ENCODE measurements around the gene ACOT7. TPM values are rescaled to one million over a fixed set of nuclear protein-coding genes. Genes with fewer than 3 reads are reported as not detected.

Gene ACOT7
- total RNA-seq, 2 experiments from 2014 or later, result 97.0 to 102 TPM

- ChIA-PET POLR2A (interaction anchor here (0.9 kb wide), 1 partner anchor 9 kb away, joined by 3 read pairs; no protein-coding TSS in a partner anchor), CTCF (interaction anchor here (1.4 to 1.6 kb wide), 2 partner anchors 21 to 138 kb away, joined by 4 to 8 read pairs; no protein-coding TSS in a partner anchor)
- H3K4me3 Mint-ChIP-seq, result no peak overlapping the region
- H3K27ac Mint-ChIP-seq, result peak overlapping the region; percentile 20
- DNase-seq (no peak), ATAC-seq (no peak)
- H3K27me3 Mint-ChIP-seq (ENCODE audit: low read depth), result no peaks in the 10 kb centered on the region
- H3K36me3 Mint-ChIP-seq (ENCODE audit: low read depth), result no peaks in the 10 kb centered on the region
- peaks cover 9% of the 10 kb centered on the region for H3K4me1 Mint-ChIP-seq (ENCODE audit: low read depth)
- H3K9me3 Mint-ChIP-seq (ENCODE audit: insufficient read depth), result no peaks in the 10 kb centered on the region
These were observed 125.8 kb downstream of the ACOT7 start for GRCh38 chr1:6267686-6268322.

GRCh38 chr1:6266641-6267040 lies 126.9 kb downstream of the ACOT7 start:
- POLR2A ChIA-PET, result interaction anchor here (0.9 kb wide), 1 partner anchor 8 kb away, joined by 3 read pairs; no protein-coding TSS in a partner anchor
- Mint-ChIP-seq H3K9me3 (ENCODE audit: insufficient read depth) (no peaks in the 10 kb centered on the region), H3K27me3 (ENCODE audit: low read depth) (peaks cover 5% of the 10 kb centered on the region), H3K4me1 (ENCODE audit: low read depth) (peaks cover 14% of the 10 kb centered on the region), H3K4me3 (no peak overlapping the region), H3K36me3 (ENCODE audit: low read depth) (no peaks in the 10 kb centered on the region), H3K27ac (no peak overlapping the region)
- DNase-seq (no peak), ATAC-seq (no peak)
- CTCF ChIA-PET, result no interaction called here

- POLR2A ChIA-PET, result no interaction called here
- Mint-ChIP-seq H3K4me3 (no peak overlapping the region), H3K9me3 (ENCODE audit: insufficient read depth) (no peaks in the 10 kb centered on the region), H3K4me1 (ENCODE audit: low read depth) (peaks cover 14% of the 10 kb centered on the region), H3K27me3 (ENCODE audit: low read depth) (peaks cover 8% of the 10 kb centered on the region), H3K36me3 (ENCODE audit: low read depth) (no peaks in the 10 kb centered on the region), H3K27ac (no peak overlapping the region)
- CTCF ChIA-PET, result interaction anchor here (1.0 kb wide), 1 partner anchor 60 kb away, joined by 4 read pairs; no protein-coding TSS in a partner anchor
- ATAC-seq (no peak), DNase-seq (no peak)
These were observed 128.4 kb downstream of the ACOT7 start for GRCh38 chr1:6265151-6265550.

- POLR2A ChIA-PET, result no interaction called here
- Mint-ChIP-seq H3K36me3 (ENCODE audit: low read depth) (no peaks in the 10 kb centered on the region), H3K4me3 (no peak overlapping the region), H3K27ac (no peak overlapping the region), H3K9me3 (ENCODE audit: insufficient read depth) (no peaks in the 10 kb centered on the region), H3K4me1 (ENCODE audit: low read depth) (peaks cover 16% of the 10 kb centered on the region), H3K27me3 (ENCODE audit: low read depth) (peaks cover 12% of the 10 kb centered on the region)
- CTCF ChIA-PET, result interaction anchor here (1.4 kb wide), 1 partner anchor 17 kb away, joined by 4 read pairs; no protein-coding TSS in a partner anchor
- no peak for DNase-seq
- ATAC-seq, result no peak
These were observed 129.9 kb downstream of the ACOT7 start for GRCh38 chr1:6263716-6264115.

GRCh38 chr1:6262555-6263420 lies 130.8 kb downstream of the ACOT7 start:
- H3K4me1 Mint-ChIP-seq (ENCODE audit: low read depth), result peaks cover 16% of the 10 kb centered on the region
- H3K27ac Mint-ChIP-seq, result no peak overlapping the region
- CTCF ChIA-PET, result interaction anchor here (0.9 to 1.4 kb wide), 3 partner anchors 16 to 99 kb away, joined by 3 to 4 read pairs (median 3); no protein-coding TSS in a partner anchor
- H3K27me3 Mint-ChIP-seq (ENCODE audit: low read depth), result peaks cover 13% of the 10 kb centered on the region
- no peak overlapping the region for H3K4me3 Mint-ChIP-seq
- H3K36me3 Mint-ChIP-seq (ENCODE audit: low read depth), result no peaks in the 10 kb centered on the region
- no peak for ATAC-seq
- H3K9me3 Mint-ChIP-seq (ENCODE audit: insufficient read depth), result no peaks in the 10 kb centered on the region
- POLR2A ChIA-PET, result no interaction called here
- no peak for DNase-seq

- Mint-ChIP-seq H3K4me1 (ENCODE audit: low read depth) (peaks cover 16% of the 10 kb centered on the region), H3K9me3 (ENCODE audit: insufficient read depth) (no peaks in the 10 kb centered on the region), H3K27me3 (ENCODE audit: low read depth) (peaks cover 13% of the 10 kb centered on the region), H3K4me3 (peak overlapping the region; percentile 65), H3K36me3 (ENCODE audit: low read depth) (no peaks in the 10 kb centered on the region), H3K27ac (no peak overlapping the region)
- ChIA-PET CTCF (interaction anchor here (1.7 kb wide), 1 partner anchor 15 kb away, joined by 5 read pairs; no protein-coding TSS in a partner anchor), POLR2A (no interaction called here)
- DNase-seq (no peak), ATAC-seq (no peak)
These were observed 132.0 kb downstream of the ACOT7 start for GRCh38 chr1:6261615-6261995.

- Mint-ChIP-seq H3K4me3 (peak within 1 kb of the TSS; percentile 65), H3K9me3 (ENCODE audit: insufficient read depth) (no peaks in the 10 kb centered on the region), H3K27ac (no peak within 1 kb of the TSS), H3K36me3 (ENCODE audit: low read depth) (no peaks in the 10 kb centered on the region), H3K27me3 (ENCODE audit: low read depth) (peaks cover 13% of the 10 kb centered on the region), H3K4me1 (ENCODE audit: low read depth) (peaks cover 16% of the 10 kb centered on the region)
- ChIA-PET POLR2A (no interaction called here), CTCF (interaction anchor here (1.5 to 1.7 kb wide), 2 partner anchors 15 to 16 kb away, joined by 3 to 5 read pairs; no protein-coding TSS in a partner anchor)
- DNase-seq (peak; percentile 52), ATAC-seq (peak; percentile 68)
These were observed 132.5 kb downstream of the ACOT7 start, which contains the start of gene GPR153 for GRCh38 chr1:6260961-6261614. Gene GPR153 (minus strand): TSS chr1:6261098. CDS start chr1:6254905, 6,193 bp downstream.

- Mint-ChIP-seq H3K4me3 (no peak overlapping the region), H3K9me3 (ENCODE audit: insufficient read depth) (no peaks in the 10 kb centered on the region)
These were observed 133.1 kb downstream of the ACOT7 start for GRCh38 chr1:6260433-6260934.

GRCh38 chr1:6259491-6260362 lies 133.8 kb downstream of the ACOT7 start:
- H3K9me3 Mint-ChIP-seq (ENCODE audit: insufficient read depth), result no peaks in the 10 kb centered on the region
- DNase-seq (peak; percentile 88), ATAC-seq (peak; percentile 76)
- CTCF ChIA-PET, result interaction anchor here (1.5 to 2.0 kb wide), 3 partner anchors 13 to 100 kb away, joined by 3 to 18 read pairs (median 4); no protein-coding TSS in a partner anchor
- POLR2A ChIA-PET, result no interaction called here
- peaks cover 13% of the 10 kb centered on the region for H3K27me3 Mint-ChIP-seq (ENCODE audit: low read depth)
- peak overlapping the region; percentile 31 for H3K4me3 Mint-ChIP-seq
- no peak overlapping the region for H3K27ac Mint-ChIP-seq
- H3K36me3 Mint-ChIP-seq (ENCODE audit: low read depth), result no peaks in the 10 kb centered on the region
- H3K4me1 Mint-ChIP-seq (ENCODE audit: low read depth), result peaks cover 16% of the 10 kb centered on the region

More at GRCh38 chr1:6260433-6260934, 133.1 kb downstream of the ACOT7 start:
- Mint-ChIP-seq H3K27ac (no peak overlapping the region), H3K27me3 (ENCODE audit: low read depth) (peaks cover 13% of the 10 kb centered on the region), H3K4me1 (ENCODE audit: low read depth) (peaks cover 16% of the 10 kb centered on the region), H3K36me3 (ENCODE audit: low read depth) (no peaks in the 10 kb centered on the region)
- ATAC-seq (peak; percentile 38), DNase-seq (peak; percentile 32)
- ChIA-PET POLR2A (no interaction called here), CTCF (interaction anchor here (1.5 to 2.0 kb wide), 3 partner anchors 14 to 16 kb away, joined by 3 to 18 read pairs (median 5); no protein-coding TSS in a partner anchor)

- Mint-ChIP-seq H3K36me3 (ENCODE audit: low read depth) (no peaks in the 10 kb centered on the region), H3K4me3 (no peak overlapping the region), H3K9me3 (ENCODE audit: insufficient read depth) (no peaks in the 10 kb centered on the region), H3K27ac (no peak overlapping the region), H3K4me1 (ENCODE audit: low read depth) (peaks cover 10% of the 10 kb centered on the region), H3K27me3 (ENCODE audit: low read depth) (peaks cover 13% of the 10 kb centered on the region)
- ChIA-PET POLR2A (interaction anchor here (0.9 to 1.0 kb wide), 2 partner anchors 9 to 52 kb away, joined by 3 to 4 read pairs; partner anchors contain the start of gene RNF207), CTCF (interaction anchor here (1.4 to 2.0 kb wide), 3 partner anchors 12 to 104 kb away, joined by 3 to 18 read pairs (median 4); no protein-coding TSS in a partner anchor)
- DNase-seq (no peak), ATAC-seq (no peak)
These were observed 134.9 kb downstream of the ACOT7 start for GRCh38 chr1:6258675-6259074.

Data from activated CD8-positive, alpha-beta T cell treated with anti-CD3 and anti-CD28 coated beads, Interleukin-2, amount 10 ng/mL, durations not matched to agents 7 days and 5 days (primary cell).